Activated T-helper 1 cell treated with anti-CD3 and anti-CD28 coated beads, Interleukin-12 subunit alpha, Interleukin-12 subunit beta, Interleukin-2, Interleukin-4 antibody, amounts not matched to agents 30 ng/mL and 10 ng/mL and 1 ng/mL, durations not matched to agents 14 hours and 24 hours and 36 hours (primary cell): ENCODE measurements around the gene S100PBP. TPM values are rescaled to one million over a fixed set of nuclear protein-coding genes. Genes with fewer than 3 reads are reported as not detected.

ENCODE experiments used
- total RNA-seq: library from RNA; stranded (reverse); gene quantifications from 2 replicates; pipeline ENCODE4 v1.2.3, GENCODE V29; 2022

S100PBP gene
- total RNA-seq, 1 donor from 2014 or later, result 48.8 TPM

Other genes with a start within 250 kb of the S100PBP start
- 49.7 and 53.3 TPM in 2 replicates for gene ZBTB8OS, start 167.1 kb upstream of the S100PBP start, total RNA-seq
- gene RBBP4, start 166.4 kb upstream of the S100PBP start, total RNA-seq, result 315 TPM in 2 replicates
- 0.05 TPM in 1 of 2 replicates, not detected in the other for gene SYNC, start 114.9 kb upstream of the S100PBP start, total RNA-seq
- 205 and 225 TPM in 2 replicates for gene YARS1, start 295 bp upstream of the S100PBP start, total RNA-seq
- gene FNDC5, start 53.3 kb downstream of the S100PBP start, total RNA-seq, result not detected in 2 replicates
- gene HPCA, start 68.8 kb downstream of the S100PBP start, total RNA-seq, result 0.20 TPM in 1 of 2 replicates, not detected in the other
- gene TMEM54, start 83.7 kb downstream of the S100PBP start, total RNA-seq, result 0.78 and 1.0 TPM in 2 replicates
- gene RNF19B, start 147.2 kb downstream of the S100PBP start, total RNA-seq, result 52.1 and 56.5 TPM in 2 replicates
- 387 and 400 TPM in 2 replicates for gene AK2, start 219.2 kb downstream of the S100PBP start, total RNA-seq